SIG-M5 treated with dmso at 0.1 percent for 504 hours (cell line): ENCODE results near the gene GLS.
"Not testable (repeated sequence)": the region's sequence is repeated elsewhere in the genome, so short reads cannot be mapped to it uniquely, and the experiment has no call there.

Experiments used
- DNase-seq: peaks from one replicate; lab custom pipeline; 2025; ENCODE audit not compliant: unreplicated experiment; lab: John Stamatoyannopoulos, UW

Gene GLS

GRCh38 chr2:190987938-190988337 is 107.3 kb downstream of the GLS start:
- DNase-seq: no peak

GRCh38 chr2:190988910-190989309 is 108.3 kb downstream of the GLS start:
- no peak for DNase-seq

GRCh38 chr2:190990132-190990531 is 109.5 kb downstream of the GLS start:
- no peak for DNase-seq

- DNase-seq: no peak
Measured at GRCh38 chr2:190993292-190993643, 112.6 kb downstream of the GLS start.

- no peak for DNase-seq
Measured at GRCh38 chr2:190994148-190994547, 113.5 kb downstream of the GLS start.

GRCh38 chr2:190995315-190995714 is 114.7 kb downstream of the GLS start:
- not testable (repeated sequence) for DNase-seq

- peak; percentile 36 for DNase-seq
Measured at GRCh38 chr2:190996338-190996946, 115.8 kb downstream of the GLS start.

- DNase-seq: peak; percentile 79
Measured at GRCh38 chr2:190996947-190997346, 116.3 kb downstream of the GLS start.

GRCh38 chr2:190997526-190998113 is 117.0 kb downstream of the GLS start:
- DNase-seq: no peak

GRCh38 chr2:190999058-190999457 is 118.4 kb downstream of the GLS start:
- no peak for DNase-seq

GRCh38 chr2:190999949-191000665 is 119.5 kb downstream of the GLS start:
- DNase-seq: no peak

GRCh38 chr2:191001032-191001431 is 120.4 kb downstream of the GLS start:
- no peak for DNase-seq

GRCh38 chr2:191001624-191002023 is 121.0 kb downstream of the GLS start:
- no peak for DNase-seq

GRCh38 chr2:191003405-191004309 is 123.0 kb downstream of the GLS start:
- DNase-seq: no peak

GRCh38 chr2:191006297-191006696 is 125.7 kb downstream of the GLS start:
- DNase-seq: no peak

GRCh38 chr2:191006997-191007783 is 126.6 kb downstream of the GLS start:
- DNase-seq: no peak

GRCh38 chr2:191008286-191008685 is 127.7 kb downstream of the GLS start:
- DNase-seq: no peak

- DNase-seq: no peak
Measured at GRCh38 chr2:191009541-191010374, 129.1 kb downstream of the GLS start.

- DNase-seq: no peak
Measured at GRCh38 chr2:191010887-191011885, 130.6 kb downstream of the GLS start.
